ENCODE measurements around the gene MRPS12. TPM values are rescaled to one million over a fixed set of nuclear protein-coding genes. Genes with fewer than 3 reads are reported as not detected.

The MRPS12 gene
- total RNA-seq, 1 donor from 2014 or later, result 118 TPM

GRCh38 chr19:38900202-38900629 is 30.5 kb upstream of the MRPS12 start:
- Mint-ChIP-seq H3K27ac (peak overlapping the region; percentile 87), H3K27me3 (ENCODE audit: insufficient read depth) (no peaks in the 10 kb centered on the region)
- intact Hi-C loops (cut with micrococcal nuclease), result no loop called here

GRCh38 chr19:38900743-38901190 is 30.0 kb upstream of the MRPS12 start:
- Mint-ChIP-seq H3K27ac (peak overlapping the region; percentile 87), H3K4me3 (peak overlapping the region; percentile 93), H3K36me3 (ENCODE audit: low read depth) (peaks cover 22% of the 10 kb centered on the region), H3K9me3 (no peaks in the 10 kb centered on the region), H3K4me1 (ENCODE audit: low read depth) (peaks cover 42% of the 10 kb centered on the region), H3K27me3 (ENCODE audit: insufficient read depth) (no peaks in the 10 kb centered on the region)
- no peak for DNase-seq (ENCODE audit: low spot score)
- intact Hi-C loops (cut with micrococcal nuclease), result loop anchor here (1.0 kb wide), 1 partner anchor 52 kb away; no protein-coding TSS in a partner anchor

More at GRCh38 chr19:38900202-38900629, 30.5 kb upstream of the MRPS12 start:
- DNase-seq (ENCODE audit: low spot score), result no peak
- H3K36me3 Mint-ChIP-seq (ENCODE audit: low read depth), result peaks cover 17% of the 10 kb centered on the region
- H3K9me3 Mint-ChIP-seq, result no peaks in the 10 kb centered on the region
- H3K4me3 Mint-ChIP-seq, result peak overlapping the region; percentile 93
- H3K4me1 Mint-ChIP-seq (ENCODE audit: low read depth), result peaks cover 42% of the 10 kb centered on the region

GRCh38 chr19:38901683-38902082 is 29.1 kb upstream of the MRPS12 start:
- intact Hi-C loops (cut with micrococcal nuclease), result loop anchor here (1.0 kb wide), 1 partner anchor 51 kb away; no protein-coding TSS in a partner anchor
- Mint-ChIP-seq H3K27ac (no peak overlapping the region), H3K4me3 (peak overlapping the region; percentile 72), H3K4me1 (ENCODE audit: low read depth) (peaks cover 42% of the 10 kb centered on the region), H3K27me3 (ENCODE audit: insufficient read depth) (no peaks in the 10 kb centered on the region), H3K36me3 (ENCODE audit: low read depth) (peaks cover 24% of the 10 kb centered on the region), H3K9me3 (no peaks in the 10 kb centered on the region)
- no peak for DNase-seq (ENCODE audit: low spot score)

- intact Hi-C loops (cut with micrococcal nuclease), result no loop called here
These were observed 25.9 kb upstream of the MRPS12 start for GRCh38 chr19:38904581-38905539.

GRCh38 chr19:38905620-38906019 is 25.1 kb upstream of the MRPS12 start:
- no peaks in the 10 kb centered on the region for H3K27me3 Mint-ChIP-seq (ENCODE audit: insufficient read depth)
- intact Hi-C loops (cut with micrococcal nuclease), result no loop called here
- no peak for DNase-seq (ENCODE audit: low spot score)
- H3K4me3 Mint-ChIP-seq, result no peak overlapping the region
- no peaks in the 10 kb centered on the region for H3K9me3 Mint-ChIP-seq
- peaks cover 23% of the 10 kb centered on the region for H3K4me1 Mint-ChIP-seq (ENCODE audit: low read depth)
- H3K27ac Mint-ChIP-seq, result no peak overlapping the region
- peaks cover 37% of the 10 kb centered on the region for H3K36me3 Mint-ChIP-seq (ENCODE audit: low read depth)

More at GRCh38 chr19:38904581-38905539, 25.9 kb upstream of the MRPS12 start:
- Mint-ChIP-seq H3K4me3 (no peak overlapping the region), H3K4me1 (ENCODE audit: low read depth) (peaks cover 25% of the 10 kb centered on the region), H3K27me3 (ENCODE audit: insufficient read depth) (no peaks in the 10 kb centered on the region), H3K9me3 (no peaks in the 10 kb centered on the region), H3K27ac (no peak overlapping the region), H3K36me3 (ENCODE audit: low read depth) (peaks cover 36% of the 10 kb centered on the region)
- no peak for DNase-seq (ENCODE audit: low spot score)

GRCh38 chr19:38907227-38907626 is 23.5 kb upstream of the MRPS12 start:
- DNase-seq (ENCODE audit: low spot score), result no peak
- Mint-ChIP-seq H3K36me3 (ENCODE audit: low read depth) (peaks cover 39% of the 10 kb centered on the region), H3K4me3 (no peak overlapping the region), H3K4me1 (ENCODE audit: low read depth) (peaks cover 10% of the 10 kb centered on the region), H3K27me3 (ENCODE audit: insufficient read depth) (no peaks in the 10 kb centered on the region), H3K9me3 (no peaks in the 10 kb centered on the region), H3K27ac (no peak overlapping the region)
- intact Hi-C loops (cut with micrococcal nuclease), result no loop called here

GRCh38 chr19:38907670-38908069 is 23.1 kb upstream of the MRPS12 start:
- Mint-ChIP-seq H3K27ac (peak overlapping the region; percentile 49), H3K36me3 (ENCODE audit: low read depth) (peaks cover 39% of the 10 kb centered on the region), H3K4me1 (ENCODE audit: low read depth) (peaks cover 12% of the 10 kb centered on the region), H3K4me3 (no peak overlapping the region), H3K9me3 (no peaks in the 10 kb centered on the region), H3K27me3 (ENCODE audit: insufficient read depth) (no peaks in the 10 kb centered on the region)
- intact Hi-C loops (cut with micrococcal nuclease), result no loop called here
- no peak for DNase-seq (ENCODE audit: low spot score)

- no peaks in the 10 kb centered on the region for H3K9me3 Mint-ChIP-seq
- H3K27me3 Mint-ChIP-seq (ENCODE audit: insufficient read depth), result no peaks in the 10 kb centered on the region
- H3K36me3 Mint-ChIP-seq (ENCODE audit: low read depth), result peaks cover 35% of the 10 kb centered on the region
- H3K4me1 Mint-ChIP-seq (ENCODE audit: low read depth), result peaks cover 18% of the 10 kb centered on the region
- H3K27ac Mint-ChIP-seq, result no peak overlapping the region
- H3K4me3 Mint-ChIP-seq, result no peak overlapping the region
- intact Hi-C loops (cut with micrococcal nuclease), result no loop called here
- no peak for DNase-seq (ENCODE audit: low spot score)
These were observed 21.8 kb upstream of the MRPS12 start for GRCh38 chr19:38908911-38909310.

- H3K4me3 Mint-ChIP-seq, result no peak overlapping the region
- DNase-seq (ENCODE audit: low spot score), result no peak
- no peaks in the 10 kb centered on the region for H3K9me3 Mint-ChIP-seq
- peaks cover 12% of the 10 kb centered on the region for H3K4me1 Mint-ChIP-seq (ENCODE audit: low read depth)
- peaks cover 23% of the 10 kb centered on the region for H3K36me3 Mint-ChIP-seq (ENCODE audit: low read depth)
- H3K27ac Mint-ChIP-seq, result no peak overlapping the region
- no peaks in the 10 kb centered on the region for H3K27me3 Mint-ChIP-seq (ENCODE audit: insufficient read depth)
- intact Hi-C loops (cut with micrococcal nuclease), result no loop called here
These were observed 20.3 kb upstream of the MRPS12 start for GRCh38 chr19:38910488-38910887.

GRCh38 chr19:38911388-38912001 is 19.2 kb upstream of the MRPS12 start:
- peaks cover 19% of the 10 kb centered on the region for H3K36me3 Mint-ChIP-seq (ENCODE audit: low read depth)
- H3K4me3 Mint-ChIP-seq, result no peak overlapping the region
- no peaks in the 10 kb centered on the region for H3K27me3 Mint-ChIP-seq (ENCODE audit: insufficient read depth)
- H3K9me3 Mint-ChIP-seq, result no peaks in the 10 kb centered on the region
- DNase-seq (ENCODE audit: low spot score), result no peak
- no peak overlapping the region for H3K27ac Mint-ChIP-seq
- peaks cover 12% of the 10 kb centered on the region for H3K4me1 Mint-ChIP-seq (ENCODE audit: low read depth)
- intact Hi-C loops (cut with micrococcal nuclease), result no loop called here

GRCh38 chr19:38912600-38913514 is 17.9 kb upstream of the MRPS12 start:
- H3K27me3 Mint-ChIP-seq (ENCODE audit: insufficient read depth), result no peaks in the 10 kb centered on the region
- intact Hi-C loops (cut with micrococcal nuclease), result no loop called here
- H3K27ac Mint-ChIP-seq, result peak overlapping the region; percentile 61
- H3K4me3 Mint-ChIP-seq, result no peak overlapping the region
- peaks cover 9% of the 10 kb centered on the region for H3K4me1 Mint-ChIP-seq (ENCODE audit: low read depth)
- peaks cover 10% of the 10 kb centered on the region for H3K36me3 Mint-ChIP-seq (ENCODE audit: low read depth)
- DNase-seq (ENCODE audit: low spot score), result no peak
- H3K9me3 Mint-ChIP-seq, result no peaks in the 10 kb centered on the region

GRCh38 chr19:38913958-38914357 is 16.8 kb upstream of the MRPS12 start:
- H3K27me3 Mint-ChIP-seq (ENCODE audit: insufficient read depth), result no peaks in the 10 kb centered on the region
- DNase-seq (ENCODE audit: low spot score), result no peak
- peaks cover 4% of the 10 kb centered on the region for H3K36me3 Mint-ChIP-seq (ENCODE audit: low read depth)
- H3K4me1 Mint-ChIP-seq (ENCODE audit: low read depth), result peaks cover 8% of the 10 kb centered on the region
- no peak overlapping the region for H3K27ac Mint-ChIP-seq
- intact Hi-C loops (cut with micrococcal nuclease), result no loop called here
- no peaks in the 10 kb centered on the region for H3K9me3 Mint-ChIP-seq
- H3K4me3 Mint-ChIP-seq, result no peak overlapping the region

Data from activated T-helper 1 cell treated with anti-CD3 and anti-CD28 coated beads, Interleukin-12 subunit alpha, Interleukin-12 subunit beta, Interleukin-2, Interleukin-4 antibody, amounts not matched to agents 30 ng/mL and 10 ng/mL and 1 ng/mL, durations not matched to agents 14 hours and 24 hours and 36 hours (primary cell).